ENCODE data around the gene TSPAN9. TPM values are rescaled to one million over a fixed set of nuclear protein-coding genes. Genes with fewer than 3 reads are reported as not detected.

TSPAN9 gene
- total RNA-seq, 1 donor from 2014 or later = 5.0 TPM

DNA sequence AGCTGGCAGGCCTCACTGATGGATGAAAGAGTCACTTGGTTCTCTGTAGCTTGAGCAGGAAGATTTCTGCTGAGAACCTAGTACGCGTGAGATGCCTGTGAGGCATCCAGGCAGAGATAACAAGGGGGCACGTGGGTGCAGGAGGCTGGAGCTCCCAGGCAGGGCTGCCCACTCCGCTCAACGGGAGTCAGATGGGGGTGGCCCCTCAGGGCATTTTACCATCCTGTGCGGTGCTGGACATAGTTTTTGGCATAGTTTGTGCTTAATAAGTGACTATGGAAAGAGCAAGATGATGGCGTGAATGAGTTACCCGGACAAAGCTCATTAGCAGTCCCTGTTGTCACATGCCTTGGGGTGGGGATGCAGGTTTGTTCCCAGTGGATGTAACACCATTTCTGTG, 182.8 kb downstream of the TSPAN9 start:
- DNase-seq (ENCODE audit: low read depth) (no peak), FAIRE-seq (no peak)
- Histone ChIP-seq H3K36me3 (ENCODE audit: control insufficient read depth, insufficient read depth, low read length) (no peaks in the 10 kb centered on the region), H3K27me3 (ENCODE audit: control insufficient read depth, insufficient read depth, low read length) (no peaks in the 10 kb centered on the region), H3K4me3 (ENCODE audit: low read depth, low read length) (no peak overlapping the region)
- TF ChIP-seq, protein P1, sequence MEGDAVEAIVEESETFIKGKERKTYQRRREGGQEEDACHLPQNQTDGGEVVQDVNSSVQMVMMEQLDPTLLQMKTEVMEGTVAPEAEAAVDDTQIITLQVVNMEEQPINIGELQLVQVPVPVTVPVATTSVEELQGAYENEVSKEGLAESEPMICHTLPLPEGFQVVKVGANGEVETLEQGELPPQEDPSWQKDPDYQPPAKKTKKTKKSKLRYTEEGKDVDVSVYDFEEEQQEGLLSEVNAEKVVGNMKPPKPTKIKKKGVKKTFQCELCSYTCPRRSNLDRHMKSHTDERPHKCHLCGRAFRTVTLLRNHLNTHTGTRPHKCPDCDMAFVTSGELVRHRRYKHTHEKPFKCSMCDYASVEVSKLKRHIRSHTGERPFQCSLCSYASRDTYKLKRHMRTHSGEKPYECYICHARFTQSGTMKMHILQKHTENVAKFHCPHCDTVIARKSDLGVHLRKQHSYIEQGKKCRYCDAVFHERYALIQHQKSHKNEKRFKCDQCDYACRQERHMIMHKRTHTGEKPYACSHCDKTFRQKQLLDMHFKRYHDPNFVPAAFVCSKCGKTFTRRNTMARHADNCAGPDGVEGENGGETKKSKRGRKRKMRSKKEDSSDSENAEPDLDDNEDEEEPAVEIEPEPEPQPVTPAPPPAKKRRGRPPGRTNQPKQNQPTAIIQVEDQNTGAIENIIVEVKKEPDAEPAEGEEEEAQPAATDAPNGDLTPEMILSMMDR (IDR thresholded peaks at IDR 0.05; ENCODE audit: insufficient read depth, low read length, severe bottlenecking) = no peak

DNA sequence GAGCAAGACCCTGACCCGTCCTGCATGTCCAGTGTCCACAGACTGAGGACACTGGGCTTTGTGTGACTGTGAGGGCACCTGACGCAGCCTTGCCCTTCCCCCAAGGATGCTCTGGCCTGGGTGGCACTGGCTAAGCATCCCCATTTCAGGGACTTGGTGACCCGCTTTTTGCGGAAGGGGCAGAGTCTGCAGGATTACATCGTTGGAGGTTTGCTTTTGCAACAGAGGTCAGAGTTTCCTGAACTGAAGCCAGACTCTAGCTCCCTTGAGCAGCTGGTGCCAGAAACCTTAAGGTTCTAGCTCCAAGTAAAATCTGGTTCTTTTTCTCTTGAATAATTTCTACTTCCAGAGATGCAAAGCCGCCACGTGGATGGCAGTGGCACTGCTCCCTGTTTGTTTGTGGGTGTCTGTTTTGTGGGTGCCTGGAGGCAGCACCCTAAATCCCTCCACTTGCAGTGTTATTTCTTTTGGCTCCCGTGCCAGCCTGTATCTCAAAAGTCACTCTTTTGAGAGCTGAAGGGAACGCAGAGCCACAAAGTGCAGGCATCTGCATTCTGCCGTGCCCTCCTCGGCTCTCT, 184.7 kb downstream of the TSPAN9 start:
- FAIRE-seq (no peak), DNase-seq (ENCODE audit: low read depth) (no peak)
- Histone ChIP-seq H3K36me3 (ENCODE audit: control insufficient read depth, insufficient read depth, low read length) (no peaks in the 10 kb centered on the region), H3K27me3 (ENCODE audit: control insufficient read depth, insufficient read depth, low read length) (no peaks in the 10 kb centered on the region), H3K4me3 (ENCODE audit: low read depth, low read length) (no peak overlapping the region)
- TF ChIP-seq, protein P1 (IDR thresholded peaks at IDR 0.05; ENCODE audit: insufficient read depth, low read length, severe bottlenecking) = no peak

DNA sequence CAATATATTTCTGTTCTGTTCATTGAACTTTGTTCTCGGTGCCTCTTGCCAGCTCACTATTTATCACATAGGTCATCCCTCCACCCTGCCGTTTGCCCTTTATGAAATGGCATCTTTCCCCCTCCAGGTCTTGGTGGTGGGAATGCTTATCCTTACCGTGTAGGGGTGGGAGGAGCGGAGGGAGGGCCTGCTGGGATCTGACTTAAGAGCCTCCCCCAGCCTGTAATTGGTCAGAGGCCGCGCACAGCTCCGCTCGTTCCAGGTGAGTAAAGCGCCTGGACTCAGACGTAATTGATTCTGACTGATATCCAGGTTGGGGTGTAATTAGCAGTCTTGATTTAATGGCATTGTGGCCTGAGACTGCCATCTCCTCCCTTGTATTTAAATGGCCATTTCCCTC, 185.3 kb downstream of the TSPAN9 start:
- no peak for FAIRE-seq
- Histone ChIP-seq H3K27me3 (ENCODE audit: control insufficient read depth, insufficient read depth, low read length) (no peaks in the 10 kb centered on the region), H3K36me3 (ENCODE audit: control insufficient read depth, insufficient read depth, low read length) (no peaks in the 10 kb centered on the region), H3K4me3 (ENCODE audit: low read depth, low read length) (no peak overlapping the region)
- DNase-seq (ENCODE audit: low read depth) = no peak
- TF ChIP-seq, protein P1 (IDR thresholded peaks at IDR 0.05; ENCODE audit: insufficient read depth, low read length, severe bottlenecking) = no peak

DNA sequence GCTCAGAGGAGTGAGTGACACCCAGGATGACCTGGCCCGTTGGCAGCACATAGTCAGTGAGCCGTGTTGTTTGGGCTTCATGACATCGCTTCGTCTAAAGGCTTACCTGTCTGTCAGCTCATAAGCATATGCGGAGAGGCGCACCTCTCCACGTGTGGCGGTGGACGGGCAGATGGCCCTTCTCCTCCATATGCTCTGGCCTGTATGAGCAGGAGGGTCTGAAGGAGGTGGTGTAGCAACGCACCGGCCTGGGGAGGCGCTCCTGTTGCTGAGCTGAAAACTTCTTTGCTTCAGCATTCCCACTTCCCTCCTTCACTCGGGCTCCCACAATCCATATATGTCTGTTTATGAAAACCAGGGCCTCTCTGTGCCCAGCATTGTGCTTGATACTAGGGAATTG, 186.1 kb downstream of the TSPAN9 start:
- Histone ChIP-seq H3K36me3 (ENCODE audit: control insufficient read depth, insufficient read depth, low read length) (no peaks in the 10 kb centered on the region), H3K27me3 (ENCODE audit: control insufficient read depth, insufficient read depth, low read length) (no peaks in the 10 kb centered on the region), H3K4me3 (ENCODE audit: low read depth, low read length) (no peak overlapping the region)
- TF ChIP-seq, protein P1 (IDR thresholded peaks at IDR 0.05; ENCODE audit: insufficient read depth, low read length, severe bottlenecking) = no peak
- FAIRE-seq (no peak), DNase-seq (ENCODE audit: low read depth) (no peak)

DNA sequence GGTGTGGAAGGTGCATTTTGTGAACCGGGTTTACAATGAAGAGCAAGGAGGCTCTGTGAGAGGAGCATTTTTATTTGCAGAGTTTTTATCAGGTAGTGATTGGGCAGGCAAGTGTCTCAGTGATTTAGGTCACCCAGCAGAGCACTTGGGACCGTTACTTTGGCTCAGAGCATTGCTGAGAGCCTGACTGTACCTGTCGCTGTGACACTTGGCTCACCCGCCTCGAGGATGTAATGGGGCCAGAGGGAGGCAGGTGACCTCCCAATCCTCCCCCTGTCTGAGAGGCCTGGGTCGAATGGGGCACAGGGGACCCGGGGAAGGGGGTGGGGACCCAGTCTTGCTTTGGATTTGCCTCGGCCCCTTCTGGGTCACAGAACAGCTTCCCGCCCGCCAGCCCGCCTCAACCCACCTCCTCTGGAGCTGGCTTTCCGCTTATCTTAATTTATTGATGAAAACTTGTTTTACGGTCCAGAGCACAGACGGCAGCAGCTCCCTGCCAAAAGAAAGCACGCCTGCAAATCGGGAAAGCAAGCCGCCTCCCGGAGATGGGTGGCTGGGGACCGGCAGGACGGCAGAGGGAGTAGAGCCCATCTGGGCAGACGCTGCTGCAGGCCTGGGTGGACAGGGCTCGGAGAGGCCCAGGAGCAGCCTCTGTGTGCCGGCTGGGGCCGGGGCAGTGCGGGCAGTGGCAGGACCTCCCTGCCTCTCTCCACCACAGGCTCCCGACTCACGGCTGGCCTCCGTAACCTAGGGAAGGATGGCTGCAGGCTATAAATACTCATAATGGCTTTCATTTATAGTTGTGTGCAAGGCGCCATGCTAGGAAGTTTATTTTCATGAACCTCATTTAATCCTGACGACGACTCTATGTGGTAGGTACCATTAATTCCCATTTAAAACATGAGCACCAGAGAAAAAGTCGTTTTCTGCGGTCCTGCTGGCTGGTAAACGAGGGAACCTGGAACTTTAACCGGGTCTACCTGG, 187.1 kb downstream of the TSPAN9 start:
- DNase-seq (ENCODE audit: low read depth) = no peak
- FAIRE-seq = no peak
- no peaks in the 10 kb centered on the region for H3K27me3 ChIP-seq (ENCODE audit: control insufficient read depth, insufficient read depth, low read length)
- H3K4me3 ChIP-seq (ENCODE audit: low read depth, low read length) = no peak overlapping the region
- no peaks in the 10 kb centered on the region for H3K36me3 ChIP-seq (ENCODE audit: control insufficient read depth, insufficient read depth, low read length)
- TF ChIP-seq, protein P1 (IDR thresholded peaks at IDR 0.05; ENCODE audit: insufficient read depth, low read length, severe bottlenecking) = no peak
